SU-DHL-6 (cell line): Measurements from ENCODE around the gene RHBG.

Experiments used
- H2AFZ ChIP-seq: fragments of 200-600 bp; sonication (generic); 2 replicates; pipeline ENCODE4 v1.6.1; 2014; ENCODE audit warnings: low read depth, mild to moderate bottlenecking, moderate library complexity, mixed read lengths, antibody characterized with exemption, low read length; ENCODE audit not compliant: severe bottlenecking
- H3F3A ChIP-seq: fragments of 200-600 bp; shearing (Covaris generic); 2 replicates; pipeline ENCODE4 v1.6.0; 2016; ENCODE audit warnings: antibody characterized with exemption, mild to moderate bottlenecking; ENCODE audit not compliant: insufficient read depth
- H3K27ac ChIP-seq: fragments of 200-600 bp; sonication (generic); 2 replicates; pipeline ENCODE4 v1.5.1; 2016; ENCODE audit warnings: low read depth, mild to moderate bottlenecking, low read length, moderate library complexity, mixed read lengths
- H3K27me3 ChIP-seq: fragments of 200-600 bp; sonication (generic), shearing (Covaris generic); 2 replicates; pipeline ENCODE4 v1.6.0; 2014; ENCODE audit warnings: mild to moderate bottlenecking, low read length
- H3K36me3 ChIP-seq: fragments of 200-600 bp; sonication (generic); 2 replicates; pipeline ENCODE4 v1.6.1; 2014; ENCODE audit warnings: mild to moderate bottlenecking, low read length, mixed read lengths
- H3K4me2 ChIP-seq: fragments of 300-600, 200-600 bp; shearing (Covaris generic), sonication (generic); 2 replicates; pipeline ENCODE4 v1.6.0; 2014; ENCODE audit warnings: low read length, low read depth, mild to moderate bottlenecking; ENCODE audit not compliant: poor library complexity, severe bottlenecking
- H3K4me3 ChIP-seq: fragments of 200-600 bp; sonication (generic); 2 replicates; pipeline ENCODE4 v1.5.1; 2014; ENCODE audit warnings: antibody characterized with exemption, low read length, mild to moderate bottlenecking, mixed read lengths; ENCODE audit not compliant: insufficient read depth, poor library complexity, severe bottlenecking
- H3K79me2 ChIP-seq: fragments of 200-600 bp; sonication (generic); 2 replicates; pipeline ENCODE4 v1.6.1; 2014; ENCODE audit warnings: mild to moderate bottlenecking, low read length, moderate library complexity; ENCODE audit not compliant: insufficient read depth
- H3K9ac ChIP-seq: fragments of 200-600 bp; sonication (generic); 2 replicates; pipeline ENCODE4 v1.7.0; 2014; ENCODE audit warnings: mild to moderate bottlenecking, low read length
- H3K9me2 ChIP-seq: fragments of 200-600 bp; sonication (generic); replicated peaks from 2 replicates; pipeline ENCODE4 v1.6.1; 2014; ENCODE audit warnings: low read length; ENCODE audit not compliant: insufficient read depth
- H3K9me3 ChIP-seq: fragments of 200-600 bp; sonication (generic); 2 replicates; pipeline ENCODE4 v1.6.1; 2014; ENCODE audit warnings: low read length, mixed read lengths; ENCODE audit not compliant: insufficient read depth
- H4K20me1 ChIP-seq: fragments of 200-600 bp; sonication (generic); 2 replicates; pipeline ENCODE4 v1.6.1; 2014; ENCODE audit warnings: low read depth, mild to moderate bottlenecking, antibody characterized with exemption, low read length, moderate library complexity, mixed read lengths
- EZH2phosphoT487 ChIP-seq: fragments of 200-600 bp; sonication (generic), shearing (Covaris generic); conservative IDR thresholded peaks from 2 replicates; pipeline ENCODE4 v1.6.1; 2018; ENCODE audit warnings: mild to moderate bottlenecking, antibody characterized with exemption, low read length, moderate library complexity, mixed read lengths
- TF ChIP-seq, protein P1 (sequence below): fragments of 200-600 bp; sonication (generic); IDR thresholded peaks from one replicate; pipeline ENCODE4 v1.5.1; 2017; ENCODE audit warnings: antibody characterized with exemption, mild to moderate bottlenecking, low read length, moderate library complexity; ENCODE audit not compliant: insufficient read depth, poor library complexity, severe bottlenecking

Gene RHBG

DNA sequence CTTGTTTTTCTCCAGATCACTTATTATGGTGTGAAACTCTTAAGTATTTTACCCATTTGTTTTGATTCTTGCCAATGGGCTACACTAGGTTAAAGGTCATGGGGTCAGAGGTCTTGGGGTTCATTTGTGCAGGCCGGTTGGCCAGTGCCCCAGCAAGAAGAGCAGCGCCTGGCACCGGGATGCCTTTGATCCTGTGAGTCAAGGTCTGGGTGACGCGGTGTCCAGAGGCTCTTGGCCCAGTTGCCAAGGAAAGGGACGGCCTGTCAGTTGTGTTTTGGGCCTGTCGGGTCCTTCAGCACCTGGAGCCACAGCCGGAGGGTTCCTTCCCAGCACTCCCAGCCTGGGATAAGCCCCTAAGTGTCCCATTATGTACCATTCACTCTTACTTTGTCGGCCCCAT is 25.1 kb downstream of the RHBG start:
- Histone ChIP-seq H3K27ac (no peak overlapping the region), H3K27me3 (no peaks in the 10 kb centered on the region), H3K4me2 (no peak overlapping the region), H3K9me2 (no peaks in the 10 kb centered on the region), H3K79me2 (no peaks in the 10 kb centered on the region), H3K36me3 (no peaks in the 10 kb centered on the region), H3F3A (no peaks in the 10 kb centered on the region), H4K20me1 (no peaks in the 10 kb centered on the region), H3K9me3 (no peaks in the 10 kb centered on the region), H2AFZ (no peak overlapping the region), H3K9ac (no peak overlapping the region), H3K4me3 (no peak overlapping the region)
- TF ChIP-seq, protein P1, sequence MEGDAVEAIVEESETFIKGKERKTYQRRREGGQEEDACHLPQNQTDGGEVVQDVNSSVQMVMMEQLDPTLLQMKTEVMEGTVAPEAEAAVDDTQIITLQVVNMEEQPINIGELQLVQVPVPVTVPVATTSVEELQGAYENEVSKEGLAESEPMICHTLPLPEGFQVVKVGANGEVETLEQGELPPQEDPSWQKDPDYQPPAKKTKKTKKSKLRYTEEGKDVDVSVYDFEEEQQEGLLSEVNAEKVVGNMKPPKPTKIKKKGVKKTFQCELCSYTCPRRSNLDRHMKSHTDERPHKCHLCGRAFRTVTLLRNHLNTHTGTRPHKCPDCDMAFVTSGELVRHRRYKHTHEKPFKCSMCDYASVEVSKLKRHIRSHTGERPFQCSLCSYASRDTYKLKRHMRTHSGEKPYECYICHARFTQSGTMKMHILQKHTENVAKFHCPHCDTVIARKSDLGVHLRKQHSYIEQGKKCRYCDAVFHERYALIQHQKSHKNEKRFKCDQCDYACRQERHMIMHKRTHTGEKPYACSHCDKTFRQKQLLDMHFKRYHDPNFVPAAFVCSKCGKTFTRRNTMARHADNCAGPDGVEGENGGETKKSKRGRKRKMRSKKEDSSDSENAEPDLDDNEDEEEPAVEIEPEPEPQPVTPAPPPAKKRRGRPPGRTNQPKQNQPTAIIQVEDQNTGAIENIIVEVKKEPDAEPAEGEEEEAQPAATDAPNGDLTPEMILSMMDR, result no peak
- no peak for TF ChIP-seq EZH2phosphoT487

DNA sequence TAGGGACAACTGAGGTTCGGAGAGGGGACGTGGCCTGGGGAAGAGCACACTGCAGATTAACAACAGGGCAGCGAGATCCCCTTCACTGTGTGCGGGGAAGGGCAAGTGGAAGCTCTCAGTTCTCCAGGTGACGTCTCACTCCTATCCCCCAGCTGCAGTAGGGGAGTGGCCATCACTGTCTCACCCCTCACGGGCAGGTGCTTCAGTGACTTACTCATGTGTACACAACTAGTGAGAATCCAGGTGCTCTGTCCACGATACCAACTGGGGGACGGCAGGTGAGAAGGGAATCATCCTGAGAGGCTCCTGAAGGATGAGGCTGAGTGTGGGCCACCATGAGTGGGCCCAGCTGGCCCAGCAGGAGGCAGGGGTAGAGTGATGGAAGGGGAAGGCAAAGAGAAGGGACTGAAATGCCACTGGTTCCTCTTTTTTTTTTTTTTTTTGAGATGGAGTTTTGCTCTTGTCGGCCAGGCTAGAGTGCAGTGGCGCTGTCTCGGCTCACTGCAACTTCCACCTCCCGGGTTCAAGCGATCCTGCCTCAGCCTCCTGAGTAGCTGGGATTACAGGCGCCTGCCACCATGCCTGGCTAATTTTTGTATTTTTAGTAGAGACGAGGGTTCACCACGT is 25.9 kb downstream of the RHBG start:
- Histone ChIP-seq H3K27ac (no peak overlapping the region), H3K9ac (no peak overlapping the region), H2AFZ (no peak overlapping the region), H3K27me3 (no peaks in the 10 kb centered on the region), H3K36me3 (no peaks in the 10 kb centered on the region), H3K4me3 (no peak overlapping the region), H3F3A (no peaks in the 10 kb centered on the region), H3K4me2 (no peak overlapping the region), H3K9me3 (no peaks in the 10 kb centered on the region), H3K9me2 (no peaks in the 10 kb centered on the region), H3K79me2 (no peaks in the 10 kb centered on the region), H4K20me1 (no peaks in the 10 kb centered on the region)
- TF ChIP-seq, protein P1, result peak; percentile 11
- TF ChIP-seq EZH2phosphoT487, result no peak

DNA sequence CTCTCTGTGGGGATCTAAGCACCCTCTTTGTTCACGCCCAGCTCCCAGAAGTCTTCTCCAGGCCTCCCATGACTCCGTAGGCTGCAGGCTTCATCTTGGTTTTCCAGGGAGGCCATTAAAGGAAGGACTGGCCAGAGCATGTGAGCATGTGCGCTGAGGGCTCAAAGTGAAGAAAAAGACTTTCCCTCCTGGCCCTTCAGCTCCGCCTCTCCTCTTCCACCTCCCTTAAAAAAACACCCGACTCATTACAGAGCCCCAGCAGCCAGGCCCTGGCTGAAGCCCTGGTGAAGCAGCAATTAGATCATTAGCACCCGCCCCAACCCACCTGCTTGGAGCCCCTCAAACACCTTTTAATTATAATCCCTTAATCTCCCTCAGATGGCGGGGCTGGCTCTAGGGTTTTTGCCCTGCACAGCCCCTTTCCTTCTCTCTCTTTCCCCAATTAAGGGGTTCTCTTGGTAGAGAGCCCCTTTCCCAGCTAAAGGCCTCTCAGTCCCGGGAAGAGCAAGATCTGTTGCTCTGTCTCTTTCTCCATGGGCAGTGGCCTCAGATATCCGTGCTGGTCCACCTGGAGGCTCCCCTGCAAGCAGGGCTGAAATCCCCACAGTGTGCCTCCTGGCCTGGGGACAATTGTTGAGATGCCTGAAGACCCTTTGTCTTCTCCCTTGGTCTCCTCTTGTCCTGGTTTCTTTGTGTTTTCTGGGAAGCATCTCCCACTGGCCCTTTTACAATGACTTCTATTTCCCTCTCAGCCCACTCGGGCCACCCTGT is 30.5 kb downstream of the RHBG start:
- Histone ChIP-seq H3K9me3 (no peaks in the 10 kb centered on the region), H3K79me2 (no peaks in the 10 kb centered on the region), H3K9me2 (no peaks in the 10 kb centered on the region), H3K27ac (no peak overlapping the region), H3K27me3 (no peaks in the 10 kb centered on the region), H2AFZ (no peak overlapping the region), H3K4me2 (no peak overlapping the region), H4K20me1 (no peaks in the 10 kb centered on the region), H3K4me3 (no peak overlapping the region), H3F3A (no peaks in the 10 kb centered on the region), H3K9ac (no peak overlapping the region), H3K36me3 (no peaks in the 10 kb centered on the region)
- no peak for TF ChIP-seq EZH2phosphoT487
